Measurements from ENCODE around the gene DLGAP4.

- no peak for TF ChIP-seq POLR2AphosphoS5 (IDR thresholded peaks at IDR 0.05; ENCODE audit: low read depth, low read length)
- no peak for TF ChIP-seq TAF1 (IDR thresholded peaks at IDR 0.05; ENCODE audit: borderline replicate concordance, low read depth, low read length)
These were observed 166.5 kb downstream of the DLGAP4 start for GRCh38 chr20:36472637-36473090.
